Adipocyte (in vitro differentiated cells): Measurements from ENCODE around the gene MAN1C1.
"Not testable (repeated sequence)": the region's sequence is repeated elsewhere in the genome, so short reads cannot be mapped to it uniquely, and the experiment has no call there.

Experiments used
- DNase-seq: peaks from one replicate; pipeline ENCODE4 v3.0.0-alpha.2; 2015; ENCODE audit warnings: low read depth
- H3K27me3 ChIP-seq: replicated peaks from 2 replicates; pipeline ENCODE4 v1.7.0; 2013; ENCODE audit warnings: mild to moderate bottlenecking, low read length, moderate library complexity; ENCODE audit not compliant: control insufficient read depth, insufficient read depth
- H3K36me3 ChIP-seq: 2 replicates; pipeline ENCODE4 v1.7.0; 2013; ENCODE audit warnings: low read length, mild to moderate bottlenecking, moderate library complexity; ENCODE audit not compliant: control insufficient read depth, insufficient read depth, severe bottlenecking
- H3K4me1 ChIP-seq: 2 replicates; pipeline ENCODE4 v1.7.0; 2013; ENCODE audit warnings: mild to moderate bottlenecking, low read length, moderate library complexity; ENCODE audit not compliant: control insufficient read depth, insufficient read depth
- H3K4me3 ChIP-seq: 2 replicates; pipeline ENCODE4 v1.7.0; 2013; ENCODE audit warnings: mild to moderate bottlenecking, low read length, moderate library complexity
- H3K9ac ChIP-seq: 2 replicates; pipeline ENCODE4 v1.7.0; 2013; ENCODE audit warnings: mild to moderate bottlenecking, low read length, moderate library complexity
- H3K9me3 ChIP-seq: 2 replicates; pipeline ENCODE4 v1.7.0; 2013; ENCODE audit warnings: mild to moderate bottlenecking, low read length, moderate library complexity; ENCODE audit not compliant: control insufficient read depth

MAN1C1 gene

DNA sequence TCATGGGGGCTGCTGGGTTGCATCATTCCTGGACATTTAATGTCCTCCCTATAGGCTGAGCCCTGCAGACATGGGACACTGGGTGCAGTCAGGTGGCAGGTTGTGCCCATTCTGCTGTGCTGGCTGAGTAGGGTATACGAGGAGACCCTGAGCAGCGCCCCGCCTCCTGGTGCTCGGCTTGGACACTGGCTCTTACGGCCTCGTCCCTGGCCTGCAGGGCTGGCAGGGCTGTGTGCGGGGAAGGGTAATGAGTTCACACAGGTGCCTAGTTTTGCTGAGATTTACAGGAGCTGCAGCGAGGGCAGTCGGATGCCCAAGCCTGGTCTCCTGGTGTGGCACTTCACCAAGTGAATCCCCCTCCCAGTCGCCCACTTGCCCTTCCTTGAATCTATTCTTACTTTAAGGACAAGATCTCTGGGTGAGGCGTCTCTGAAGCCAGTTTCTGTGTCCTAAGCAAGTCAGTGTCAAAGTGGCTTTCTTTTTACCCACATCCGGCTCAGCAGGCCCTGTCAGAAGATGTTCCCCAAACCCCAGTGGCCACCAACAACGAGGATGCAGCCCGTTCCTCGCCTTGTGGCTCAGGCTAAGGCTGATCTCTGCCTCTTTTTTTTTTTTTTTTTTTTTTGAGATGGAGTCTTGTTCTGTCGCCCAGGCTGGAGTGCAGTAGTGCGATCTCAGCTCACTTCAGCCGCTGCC is 73.2 kb downstream of the MAN1C1 start:
- peaks cover 60% of the 10 kb centered on the region for H3K4me1 ChIP-seq
- DNase-seq = no peak
- H3K36me3 ChIP-seq = no peaks in the 10 kb centered on the region
- no peaks in the 10 kb centered on the region for H3K9me3 ChIP-seq
- no peak overlapping the region for H3K4me3 ChIP-seq
- H3K27me3 ChIP-seq = no peaks in the 10 kb centered on the region
- no peak overlapping the region for H3K9ac ChIP-seq

DNA sequence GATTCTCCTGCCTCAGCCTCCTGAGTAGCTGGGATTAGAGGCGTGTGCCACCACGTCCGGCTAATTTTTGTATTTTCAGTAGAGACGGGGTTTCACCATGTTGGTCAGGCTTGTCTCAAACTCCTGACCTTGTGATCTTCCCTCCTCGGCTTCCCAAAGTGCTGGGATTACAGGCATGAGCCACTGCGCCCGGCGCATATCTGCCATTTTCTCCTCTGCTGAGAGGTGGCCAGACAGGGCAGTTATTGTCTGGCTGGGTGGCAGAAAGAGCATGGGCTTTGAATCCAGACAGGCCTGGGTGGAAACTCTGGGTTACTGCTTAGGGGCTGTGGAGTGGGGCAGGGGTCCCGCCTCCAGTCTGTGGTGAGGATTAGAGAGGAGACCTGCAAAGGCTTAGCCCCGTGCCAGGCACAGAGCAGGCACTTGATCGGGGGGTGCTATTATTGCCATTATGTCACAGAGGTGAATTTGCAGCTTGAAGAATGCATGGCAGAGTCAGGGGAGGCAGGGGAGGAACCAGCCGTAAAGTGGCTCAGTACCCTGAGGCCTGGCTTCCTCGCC is 73.9 kb downstream of the MAN1C1 start:
- DNase-seq = no peak
- Histone ChIP-seq H3K4me3 (no peak overlapping the region), H3K36me3 (no peaks in the 10 kb centered on the region), H3K9ac (no peak overlapping the region), H3K4me1 (peaks cover 58% of the 10 kb centered on the region), H3K9me3 (no peaks in the 10 kb centered on the region), H3K27me3 (no peaks in the 10 kb centered on the region)

DNA sequence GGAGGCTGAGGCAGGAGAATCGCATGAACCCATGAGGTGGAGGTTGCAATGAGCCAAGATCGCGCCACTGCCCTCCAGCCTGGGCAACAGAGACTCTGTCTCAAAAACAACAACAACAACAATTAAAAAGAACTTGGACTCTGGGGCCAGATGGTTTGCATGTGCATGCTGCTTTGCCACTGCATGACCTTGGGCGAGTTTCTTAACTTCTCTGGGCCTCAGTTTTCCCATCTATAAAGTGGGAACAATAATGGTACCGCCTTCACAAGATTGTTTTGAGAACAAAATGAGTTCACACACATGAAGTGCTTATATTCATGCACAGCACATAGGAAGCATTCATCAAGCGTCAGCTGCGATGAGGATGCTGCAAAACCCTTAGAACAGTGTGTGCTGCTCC is 74.6 kb downstream of the MAN1C1 start:
- no peak overlapping the region for H3K9ac ChIP-seq
- no peak for DNase-seq
- H3K9me3 ChIP-seq = no peaks in the 10 kb centered on the region
- H3K4me3 ChIP-seq = no peak overlapping the region
- no peaks in the 10 kb centered on the region for H3K27me3 ChIP-seq
- H3K36me3 ChIP-seq = no peaks in the 10 kb centered on the region
- peaks cover 58% of the 10 kb centered on the region for H3K4me1 ChIP-seq

DNA sequence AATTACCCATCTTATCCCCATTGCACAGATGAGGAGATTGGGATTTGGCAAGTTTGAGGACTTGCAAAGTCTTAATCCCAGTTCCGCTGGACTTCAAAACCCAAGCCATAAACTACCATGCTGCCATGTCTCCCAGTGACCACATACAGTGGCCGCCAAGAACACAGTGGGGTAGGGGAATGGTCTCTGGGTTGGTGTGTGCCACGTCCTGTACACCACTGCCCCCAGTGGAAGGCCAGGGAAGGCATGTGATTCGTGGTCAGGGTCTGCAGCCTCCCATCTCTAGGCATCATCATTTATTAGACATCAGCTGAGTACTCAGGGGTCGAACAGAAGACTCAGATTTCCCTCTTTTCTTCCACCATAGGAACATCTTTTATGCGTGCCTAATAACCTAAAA is 76.0 kb downstream of the MAN1C1 start:
- no peak overlapping the region for H3K9ac ChIP-seq
- H3K4me3 ChIP-seq = no peak overlapping the region
- no peaks in the 10 kb centered on the region for H3K9me3 ChIP-seq
- H3K36me3 ChIP-seq = no peaks in the 10 kb centered on the region
- no peak for DNase-seq
- H3K4me1 ChIP-seq = peaks cover 55% of the 10 kb centered on the region
- H3K27me3 ChIP-seq = no peaks in the 10 kb centered on the region

DNA sequence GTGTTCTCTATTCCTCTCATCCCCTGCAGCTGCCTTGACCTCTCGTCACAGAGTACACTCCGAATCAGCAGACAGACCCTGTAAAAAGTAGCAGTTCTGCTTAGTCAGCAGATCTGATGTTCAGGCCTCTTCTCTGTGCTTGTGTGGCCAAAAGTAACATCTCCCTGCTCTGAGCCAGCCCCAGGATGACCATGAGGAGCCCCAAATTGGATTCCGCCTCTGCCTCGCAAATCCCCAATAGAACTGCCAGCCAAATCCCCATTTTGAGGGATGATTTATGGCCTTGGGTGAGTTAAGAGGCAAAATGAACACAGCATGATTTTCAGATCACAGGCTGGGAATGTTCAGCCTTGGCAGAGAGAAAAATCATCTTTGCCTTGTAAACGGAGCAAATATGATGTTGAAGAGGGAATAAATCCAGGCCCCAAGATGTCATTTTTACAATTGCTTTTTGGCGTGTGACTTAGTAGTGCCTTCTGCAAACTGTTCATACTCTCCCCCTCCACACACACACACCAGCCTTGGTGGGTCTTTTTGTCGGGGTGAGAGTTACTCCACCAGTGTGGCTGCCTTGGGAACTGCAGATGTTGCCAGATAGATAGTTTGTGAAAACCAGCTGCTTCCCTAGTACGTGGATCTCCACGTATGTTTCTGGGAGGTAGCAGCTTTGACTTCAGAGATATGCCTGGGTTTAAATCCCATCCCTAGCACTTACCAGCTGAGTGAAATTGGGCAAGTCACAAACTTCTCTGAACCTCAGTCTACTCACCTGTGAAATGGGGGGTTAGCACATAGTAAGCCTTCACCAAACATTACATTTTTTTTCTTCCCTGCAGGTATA is 77.8 kb downstream of the MAN1C1 start:
- H3K27me3 ChIP-seq = no peaks in the 10 kb centered on the region
- H3K36me3 ChIP-seq = no peaks in the 10 kb centered on the region
- peak overlapping the region; percentile 53 for H3K4me3 ChIP-seq
- H3K9me3 ChIP-seq = no peaks in the 10 kb centered on the region
- peak overlapping the region; percentile 86 for H3K9ac ChIP-seq
- DNase-seq = no peak
- peaks cover 52% of the 10 kb centered on the region for H3K4me1 ChIP-seq

DNA sequence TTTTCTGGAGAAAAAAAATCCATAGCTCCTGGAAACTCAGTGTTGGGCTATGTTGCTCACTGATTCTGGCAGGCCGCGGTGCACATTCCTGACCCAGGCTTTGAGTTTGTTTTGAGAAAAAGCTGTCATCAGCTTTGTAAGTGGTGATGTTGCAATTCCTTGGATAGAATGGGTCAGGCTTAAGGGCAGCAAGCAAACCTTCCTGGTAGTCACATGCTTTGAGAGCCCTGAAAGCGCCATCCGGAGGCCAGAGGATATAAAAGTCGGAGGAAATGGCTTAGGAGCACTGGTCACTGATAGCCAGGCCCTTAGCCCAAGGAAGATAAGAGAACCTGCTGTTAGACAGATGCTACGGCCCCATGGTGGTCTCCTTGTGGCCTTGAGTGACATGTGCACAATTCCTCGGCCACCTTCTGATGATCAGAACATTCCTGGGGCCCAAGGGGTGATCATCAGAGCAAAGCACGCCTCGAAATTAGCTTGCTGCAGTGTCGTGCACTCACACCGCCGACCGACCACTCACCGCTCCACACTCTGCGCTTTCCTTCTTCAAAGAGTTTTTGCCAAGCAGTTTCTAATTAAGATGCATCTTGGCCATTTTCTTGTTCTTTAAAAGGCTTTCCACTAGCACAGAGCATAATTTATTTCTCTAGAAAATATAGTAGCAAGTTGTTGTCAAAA is 78.6 kb downstream of the MAN1C1 start:
- Histone ChIP-seq H3K4me3 (peak overlapping the region; percentile 53), H3K4me1 (peaks cover 61% of the 10 kb centered on the region), H3K9ac (peak overlapping the region; percentile 86), H3K36me3 (no peaks in the 10 kb centered on the region), H3K9me3 (no peaks in the 10 kb centered on the region), H3K27me3 (no peaks in the 10 kb centered on the region)
- peak; percentile 96 for DNase-seq

DNA sequence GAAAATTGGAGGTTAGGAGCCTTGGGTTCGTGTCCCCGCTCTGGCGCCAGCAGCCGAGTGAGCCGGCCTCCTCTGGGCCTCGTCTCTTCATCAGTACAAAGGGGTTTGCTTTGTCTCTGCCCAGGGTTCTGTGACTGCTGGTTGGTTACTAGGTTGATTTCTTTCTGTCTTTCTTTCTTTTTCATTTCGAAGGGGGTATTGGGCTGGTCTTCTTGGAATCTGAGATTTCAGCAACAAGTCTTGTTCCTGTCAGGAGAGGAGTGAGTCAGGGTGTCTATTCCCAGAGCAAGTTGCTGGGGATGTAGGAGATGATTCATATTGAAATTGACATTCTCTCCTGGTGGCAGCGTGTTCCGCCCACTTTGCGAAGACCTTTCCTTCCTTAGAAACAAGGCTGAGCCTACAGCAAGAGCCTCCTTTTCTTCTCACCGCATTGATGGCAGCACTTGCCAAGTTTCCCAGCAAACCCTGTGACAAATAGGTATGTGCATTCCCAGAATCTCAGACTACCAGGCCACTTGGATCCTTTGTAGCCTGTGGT is 79.2 kb downstream of the MAN1C1 start:
- H3K27me3 ChIP-seq = no peaks in the 10 kb centered on the region
- no peaks in the 10 kb centered on the region for H3K36me3 ChIP-seq
- no peaks in the 10 kb centered on the region for H3K9me3 ChIP-seq
- H3K4me3 ChIP-seq = peak overlapping the region; percentile 42
- DNase-seq = peak; percentile 69
- peaks cover 67% of the 10 kb centered on the region for H3K4me1 ChIP-seq
- peak overlapping the region; percentile 86 for H3K9ac ChIP-seq

DNA sequence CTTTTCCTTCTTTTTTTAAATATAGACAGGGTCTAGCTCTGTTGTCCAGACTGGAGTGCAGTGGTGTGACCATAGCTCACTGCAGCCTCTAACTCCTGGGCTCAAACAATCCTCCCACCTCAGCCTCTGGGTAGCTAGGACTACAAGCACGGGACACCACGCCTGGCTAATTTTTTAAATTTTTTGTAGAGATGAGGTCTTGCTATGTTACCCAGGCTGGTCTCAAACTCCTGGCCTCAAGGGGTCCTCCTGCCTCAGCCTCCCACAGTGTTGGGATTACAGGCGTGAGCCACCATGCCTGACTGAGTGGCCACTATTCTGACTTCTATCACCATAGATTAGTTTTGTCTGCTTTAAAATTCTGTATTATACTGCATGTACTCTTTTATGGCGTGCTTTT is 80.1 kb downstream of the MAN1C1 start:
- peak overlapping the region; percentile 86 for H3K9ac ChIP-seq
- H3K9me3 ChIP-seq, H3K4me3 ChIP-seq, H3K36me3 ChIP-seq, DNase-seq, H3K27me3 ChIP-seq: not testable (repeated sequence)
- peaks cover 75% of the 10 kb centered on the region for H3K4me1 ChIP-seq

DNA sequence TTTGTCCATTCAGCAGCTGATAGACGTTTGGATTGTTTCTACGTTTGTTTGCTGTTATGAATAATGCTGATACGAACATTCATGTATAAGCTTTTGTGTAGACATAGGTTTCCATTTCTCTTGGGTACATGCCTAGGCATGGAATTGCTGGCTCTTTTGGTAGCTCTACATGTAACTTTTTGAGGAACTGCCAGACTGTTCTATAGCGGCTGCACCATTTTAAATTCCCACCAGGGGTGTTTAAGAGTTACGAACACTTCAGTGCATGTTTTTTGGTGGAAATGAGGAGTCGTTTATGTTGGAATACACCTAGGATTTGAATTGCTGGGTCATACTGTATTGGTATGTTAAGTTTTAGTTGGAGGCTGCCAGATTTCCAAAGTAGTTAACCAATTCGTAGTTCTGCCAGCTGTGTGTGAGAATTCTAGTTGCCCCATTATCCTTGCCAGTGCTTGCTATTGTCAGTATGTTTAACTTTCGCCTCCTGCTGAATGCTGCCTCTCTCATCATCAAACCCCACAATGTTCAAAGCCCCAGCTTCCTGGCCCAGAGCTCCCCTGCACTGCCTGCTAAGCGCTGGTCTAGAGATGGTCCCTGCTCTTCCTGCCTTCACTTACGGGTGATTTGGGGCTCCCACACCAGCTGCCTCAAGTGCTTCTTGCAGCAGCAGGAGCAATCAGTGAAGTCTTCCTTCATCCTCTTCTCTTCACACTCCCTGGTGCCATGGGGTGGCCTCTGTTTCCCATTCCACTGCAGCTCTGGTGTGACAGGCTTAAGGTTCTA is 81.0 kb downstream of the MAN1C1 start:
- no peaks in the 10 kb centered on the region for H3K27me3 ChIP-seq
- H3K9ac ChIP-seq = peak overlapping the region; percentile 11
- H3K9me3 ChIP-seq = no peaks in the 10 kb centered on the region
- H3K4me1 ChIP-seq = peaks cover 83% of the 10 kb centered on the region
- DNase-seq = no peak
- H3K36me3 ChIP-seq = no peaks in the 10 kb centered on the region
- H3K4me3 ChIP-seq = no peak overlapping the region

DNA sequence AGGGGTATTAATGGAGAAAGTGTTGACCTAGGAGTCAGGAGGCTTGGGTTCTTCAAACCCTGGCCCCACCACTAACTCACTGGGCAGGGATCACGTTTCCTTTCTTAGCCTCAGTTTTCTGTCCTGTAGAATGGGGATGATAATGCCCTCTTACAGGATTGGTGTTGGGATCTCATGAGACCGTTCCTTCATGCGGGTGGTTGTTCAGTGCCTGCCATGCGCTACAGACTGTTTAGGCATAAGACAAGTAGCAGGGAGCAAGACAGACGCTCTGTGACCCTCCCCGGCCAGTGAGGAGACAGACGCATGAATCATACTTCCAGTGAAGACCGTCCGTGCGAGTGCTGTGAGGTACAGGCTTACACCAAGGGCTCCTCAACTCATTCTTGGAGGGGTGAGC is 81.7 kb downstream of the MAN1C1 start:
- H3K4me1 ChIP-seq = peaks cover 85% of the 10 kb centered on the region
- no peaks in the 10 kb centered on the region for H3K27me3 ChIP-seq
- H3K4me3 ChIP-seq = no peak overlapping the region
- DNase-seq = no peak
- H3K9me3 ChIP-seq = no peaks in the 10 kb centered on the region
- no peaks in the 10 kb centered on the region for H3K36me3 ChIP-seq
- peak overlapping the region; percentile 11 for H3K9ac ChIP-seq
